ENCODE measurements around the gene KRTAP5-2. TPM values are rescaled to one million over a fixed set of nuclear protein-coding genes. Genes with fewer than 3 reads are reported as not detected.
A peak's percentile ranks its signal among the peaks of the same experiment; 100 is the strongest.

The KRTAP5-2 gene
- total RNA-seq, 1 experiment from 2014 or later: not detected

- H4K8ac ChIP-seq (replicated peaks; ENCODE audit: insufficient read length, low read depth, low read length): no peak overlapping the region
- H3K18ac ChIP-seq (ENCODE audit: insufficient read length, low read depth, low read length): no peak overlapping the region
- no peaks in the 10 kb centered on the region for H3K79me1 ChIP-seq (ENCODE audit: insufficient read depth, low read depth, low read length, poor library complexity, severe bottlenecking)
- no peak overlapping the region for H4K91ac ChIP-seq (ENCODE audit: insufficient read length, low read depth, low read length)
- no peaks in the 10 kb centered on the region for H3K23me2 ChIP-seq (ENCODE audit: insufficient read length, low read depth, low read length, poor library complexity, severe bottlenecking)
- peaks cover 23 to 41% of the 10 kb centered on the region in 2 experiments for H3K4me1 Mint-ChIP-seq
- H2BK12ac ChIP-seq (ENCODE audit: insufficient read length, low read depth, low read length): no peak overlapping the region
- H3K14ac ChIP-seq (ENCODE audit: insufficient read depth, low read length): no peak overlapping the region
- H3K9me3 ChIP-seq (ENCODE audit: control insufficient read depth, low read depth, low read length): no peaks in the 10 kb centered on the region
- no peak overlapping the region for H3K4me2 ChIP-seq (ENCODE audit: insufficient read depth, insufficient read length, low read length)
- no peak overlapping the region for H3K4me3 Mint-ChIP-seq
- H3K27me3 Mint-ChIP-seq (ENCODE audit: low read depth): peaks cover 31% of the 10 kb centered on the region
- H2BK15ac ChIP-seq (ENCODE audit: low read depth, low read length): no peak overlapping the region
- no peak overlapping the region for H3K23ac ChIP-seq (ENCODE audit: insufficient read length, low read depth, low read length)
- no peak overlapping the region for H2AFZ ChIP-seq (ENCODE audit: low read length)
- no peak overlapping the region for H3K27ac ChIP-seq (ENCODE audit: insufficient read length, low read depth, low read length)
- no peak overlapping the region for H3K27ac Mint-ChIP-seq
- no peak overlapping the region for H2AK5ac ChIP-seq (ENCODE audit: insufficient read length, low read length)
- no peaks in the 10 kb centered on the region for H4K20me1 ChIP-seq (ENCODE audit: control insufficient read depth, insufficient read depth, insufficient read length)
- no peaks in the 10 kb centered on the region for H3K9me3 Mint-ChIP-seq
- H3T11ph ChIP-seq (ENCODE audit: low read length): no peak overlapping the region
- no peak overlapping the region for H2BK5ac ChIP-seq (ENCODE audit: insufficient read length, low read length)
- no peaks in the 10 kb centered on the region for H3K79me2 ChIP-seq (ENCODE audit: insufficient read depth, low read length)
- H4K5ac ChIP-seq (ENCODE audit: insufficient read length, low read depth, low read length): no peak overlapping the region
- no peak overlapping the region for H3K4ac ChIP-seq (ENCODE audit: low read depth, low read length)
- no peaks in the 10 kb centered on the region for H3K36me3 Mint-ChIP-seq (ENCODE audit: insufficient read depth in 1 of 3, low read depth in 3 of 3)
- no peaks in the 10 kb centered on the region; the same call in 1 of the 2 replicates for H3K27me3 ChIP-seq (ENCODE audit: insufficient read depth, low read length)
- no peaks in the 10 kb centered on the region; the same call in 1 of the 2 replicates for H3K4me1 ChIP-seq (ENCODE audit: insufficient read depth, low read length)
- WGBS (ENCODE audit: extremely low coverage, insufficient read length, low lambda C conversion rate): no CpG with 5 or more reads among the region's 16 CpGs
- no peak overlapping the region for H3K9ac ChIP-seq (ENCODE audit: extremely low read depth, insufficient read length, low read length)
- no peak for TF ChIP-seq CTCF (conservative IDR thresholded peaks at IDR 0.05)
- H2BK120ac ChIP-seq (ENCODE audit: low read depth, low read length, poor library complexity, severe bottlenecking): no peak overlapping the region
- DNase-seq: peak; percentile 90
- no peak overlapping the region for H3K56ac ChIP-seq (ENCODE audit: insufficient read length, low read depth, low read length)
- H2BK20ac ChIP-seq (ENCODE audit: low read depth, low read length, poor library complexity, severe bottlenecking): no peak overlapping the region
These were observed 33.4 kb downstream of the KRTAP5-2 start for GRCh38 chr11:1564535-1565172.

Data from H9 (cell line).